ENCODE results near the gene RUNX1. TPM values are rescaled to one million over a fixed set of nuclear protein-coding genes. Genes with fewer than 3 reads are reported as not detected.

RUNX1 gene
- polyA plus RNA-seq, 10 donors: 4.1 to 9.3 (median 4.9) TPM

GRCh38 chr21:34827445-34828235 lies 221.5 kb downstream of the RUNX1 start:
- no peak for DNase-seq

GRCh38 chr21:34826836-34827235 lies 222.3 kb downstream of the RUNX1 start:
- DNase-seq: no peak

- DNase-seq: no peak
Observed at GRCh38 chr21:34825948-34826548, 223.1 kb downstream of the RUNX1 start.

- no peak for DNase-seq
Observed at GRCh38 chr21:34825101-34825500, 224.0 kb downstream of the RUNX1 start.

GRCh38 chr21:34824314-34824713 lies 224.8 kb downstream of the RUNX1 start:
- no peak for DNase-seq

GRCh38 chr21:34822942-34823341 lies 226.2 kb downstream of the RUNX1 start:
- peak in 1 of 3 donors; percentile 40 for DNase-seq

GRCh38 chr21:34822168-34822567 lies 226.9 kb downstream of the RUNX1 start:
- no peak for DNase-seq

GRCh38 chr21:34821717-34822116 lies 227.4 kb downstream of the RUNX1 start:
- no peak for DNase-seq

- no peak for DNase-seq
Observed at GRCh38 chr21:34820051-34820450, 229.1 kb downstream of the RUNX1 start.

GRCh38 chr21:34819357-34819999 lies 229.6 kb downstream of the RUNX1 start:
- DNase-seq: peak in 2 of 3 donors; percentile 30 to 34

- DNase-seq: peak in 2 of 3 donors; percentile 9 to 26
Observed at GRCh38 chr21:34818662-34819158, 230.4 kb downstream of the RUNX1 start.

- DNase-seq: no peak
Observed at GRCh38 chr21:34817821-34818661, 231.1 kb downstream of the RUNX1 start.

GRCh38 chr21:34815831-34816705 lies 233.0 kb downstream of the RUNX1 start:
- DNase-seq: no peak

- DNase-seq: no peak
Observed at GRCh38 chr21:34814529-34814951, 234.6 kb downstream of the RUNX1 start.

GRCh38 chr21:34813266-34813894 lies 235.7 kb downstream of the RUNX1 start:
- DNase-seq: no peak

GRCh38 chr21:34812504-34813265 lies 236.4 kb downstream of the RUNX1 start:
- DNase-seq: peak in 1 of 3 donors; percentile 90

GRCh38 chr21:34811368-34811767 lies 237.7 kb downstream of the RUNX1 start:
- DNase-seq: no peak

GRCh38 chr21:34810786-34811185 lies 238.3 kb downstream of the RUNX1 start:
- no peak for DNase-seq

- no peak for DNase-seq
Observed at GRCh38 chr21:34809822-34810221, 239.3 kb downstream of the RUNX1 start.
